Stimulated activated CD8-positive, alpha-beta memory T cell treated with anti-CD3 and anti-CD28 coated beads, Interleukin-15, amount 100 ng/mL, for 48 hours (primary cell): ENCODE results near the gene LDB2.

Source experiments
- DNase-seq, 2 donors: peaks; one replicate each; pipeline ENCODE4 v3.0.0-alpha.2; 2020; ENCODE audit warnings: low read depth in 2 of 2

Gene LDB2

DNA sequence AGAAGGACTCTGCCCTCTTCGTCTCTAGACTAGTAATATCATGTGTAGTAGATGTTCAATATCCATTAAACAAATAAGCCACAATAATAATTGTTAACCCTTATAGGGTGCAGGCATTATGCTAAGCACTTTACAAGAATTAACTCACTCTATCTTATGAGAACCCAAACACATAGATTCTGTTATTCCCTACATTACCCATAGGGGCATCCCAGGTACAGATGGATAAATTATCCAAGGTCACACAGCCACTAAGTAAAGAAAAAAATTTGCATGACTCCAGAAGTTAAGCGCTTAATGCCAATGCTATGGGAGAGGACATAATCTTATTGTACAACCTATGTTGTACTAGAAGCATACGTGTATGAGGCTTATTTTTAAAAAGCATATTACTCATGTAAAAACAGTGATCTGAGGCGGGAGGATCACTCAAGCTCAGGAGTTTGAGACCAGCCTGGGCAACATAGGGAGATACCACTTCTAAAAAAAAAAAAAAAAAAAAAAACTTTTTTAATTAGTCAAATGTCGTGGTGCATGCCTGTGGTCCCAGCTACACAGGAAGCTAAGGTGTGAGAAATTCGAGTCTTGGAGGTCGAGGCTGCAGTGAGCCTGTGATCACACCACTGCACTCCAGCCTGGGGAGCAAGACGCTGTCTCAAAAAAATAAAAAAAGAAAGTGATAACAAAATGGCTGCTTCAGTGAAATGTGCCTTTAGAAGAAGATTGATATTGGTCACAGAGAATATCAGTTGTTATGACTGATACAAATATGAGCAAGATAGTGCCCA, 13.6 kb downstream of the LDB2 start:
- no peak for DNase-seq

DNA sequence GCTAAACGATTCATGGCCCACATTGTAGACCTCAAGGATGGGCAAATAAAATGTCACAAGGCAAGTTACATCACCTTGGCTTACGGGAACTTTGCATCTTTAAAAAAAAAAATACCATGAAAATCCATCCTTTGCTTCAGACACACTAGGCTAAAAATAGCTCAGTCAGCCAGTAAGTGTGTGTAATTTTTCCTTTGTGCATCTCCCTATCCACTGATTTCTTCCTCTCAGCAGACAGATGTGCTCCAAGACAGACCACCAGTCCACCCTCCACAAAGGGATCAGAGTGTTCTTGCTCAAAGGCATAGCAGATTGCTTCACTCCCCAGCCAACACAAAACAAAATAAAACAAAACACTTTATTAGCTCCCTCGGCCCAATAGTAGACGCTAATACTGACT, 14.6 kb downstream of the LDB2 start:
- DNase-seq = no peak

DNA sequence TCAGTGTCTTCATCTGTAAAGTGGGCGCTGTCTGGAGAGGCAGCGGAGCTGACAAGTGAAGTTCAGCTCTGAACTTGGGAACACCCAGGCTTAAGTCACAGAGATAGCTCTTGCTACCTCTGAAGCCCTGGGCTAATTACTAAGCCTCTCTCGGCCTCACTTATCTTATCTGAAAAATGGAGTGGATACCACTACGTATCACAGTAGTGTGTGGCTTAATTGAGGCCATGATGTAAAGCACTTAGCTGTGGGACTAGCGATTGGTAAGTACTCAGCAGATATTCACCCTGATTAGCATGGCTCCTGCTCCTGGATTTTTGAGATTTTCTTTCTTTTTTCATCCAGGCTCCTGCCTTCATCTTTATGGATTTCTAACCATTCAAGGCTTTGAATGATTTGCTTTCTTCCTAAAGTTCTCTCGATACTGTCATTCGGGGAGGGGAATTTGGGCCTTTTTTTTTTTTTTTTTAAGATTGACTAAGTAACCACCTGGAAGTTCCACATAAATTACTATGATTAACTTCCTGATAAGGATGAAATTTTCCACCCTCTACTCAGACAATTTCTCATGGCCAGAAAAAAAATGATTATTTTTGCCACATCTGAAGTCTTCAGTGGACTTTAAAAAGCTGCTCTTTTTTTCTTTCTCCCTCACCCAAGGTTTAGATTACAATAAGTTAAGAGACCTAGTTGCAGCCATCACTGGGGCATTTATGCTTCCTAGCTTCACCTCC, 17.1 kb downstream of the LDB2 start:
- no peak for DNase-seq

DNA sequence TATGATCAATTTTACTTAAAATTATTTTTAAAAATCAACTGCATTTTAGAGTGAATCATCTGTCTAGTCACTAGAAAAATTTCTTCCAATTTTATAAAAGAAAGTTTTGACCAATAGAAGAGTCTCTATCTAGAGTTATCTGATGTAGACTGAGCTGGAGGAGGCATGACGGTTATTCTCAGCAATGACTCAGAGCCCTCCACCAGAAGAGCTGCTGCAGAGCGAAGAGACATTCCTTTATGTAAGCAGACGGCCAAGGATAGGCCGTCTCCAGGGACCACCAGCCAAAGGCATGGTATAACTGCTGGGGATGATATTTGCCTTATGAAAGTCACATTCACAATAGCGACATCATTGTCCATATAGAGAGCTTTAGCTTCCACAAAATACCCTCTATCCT, 23.0 kb downstream of the LDB2 start:
- DNase-seq = no peak

- no peak for DNase-seq
Observed at GRCh38 chr4:16869594-16870245, 28.7 kb downstream of the LDB2 start.

GRCh38 chr4:16868674-16869073, 29.8 kb downstream of the LDB2 start:
- DNase-seq = no peak

DNA sequence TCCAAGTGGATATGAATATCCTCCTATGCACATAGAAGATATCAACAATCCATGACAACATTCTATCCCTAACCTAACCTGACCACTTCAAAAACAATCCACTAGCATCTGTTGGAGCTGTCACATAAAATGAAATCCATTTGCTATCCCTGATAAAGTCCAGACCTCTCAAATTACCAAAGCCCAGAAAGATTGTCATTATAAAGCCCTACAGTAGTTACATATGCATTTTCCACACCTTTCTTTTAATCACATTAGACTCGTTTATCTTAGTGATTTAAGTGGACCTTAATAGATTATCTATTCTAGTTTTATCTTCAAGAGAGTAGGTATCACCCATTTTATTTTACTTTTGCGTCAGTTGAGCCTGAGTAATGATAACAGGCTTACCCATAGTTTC, 30.6 kb downstream of the LDB2 start:
- DNase-seq = no peak

DNA sequence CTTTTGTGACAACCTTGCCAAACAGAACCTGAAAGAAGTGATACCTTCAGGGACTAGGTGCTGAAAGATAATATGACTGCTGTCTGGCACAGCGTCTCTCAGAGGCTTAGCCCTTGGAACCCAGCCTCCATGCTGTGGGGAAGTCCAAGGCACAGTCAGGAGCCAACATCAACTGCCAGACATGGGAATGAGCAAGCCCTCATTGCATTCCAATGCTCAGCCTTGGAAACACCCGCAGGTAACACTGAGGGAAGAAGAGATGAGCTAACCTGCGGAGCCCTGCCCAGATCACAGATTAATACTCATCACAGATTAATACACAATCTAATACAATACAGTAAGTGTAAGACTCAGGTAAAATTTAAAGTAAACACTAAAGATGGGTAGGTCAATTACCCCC, 31.5 kb downstream of the LDB2 start:
- no peak for DNase-seq

GRCh38 chr4:16865897-16866283, 32.6 kb downstream of the LDB2 start:
- DNase-seq = no peak

DNA sequence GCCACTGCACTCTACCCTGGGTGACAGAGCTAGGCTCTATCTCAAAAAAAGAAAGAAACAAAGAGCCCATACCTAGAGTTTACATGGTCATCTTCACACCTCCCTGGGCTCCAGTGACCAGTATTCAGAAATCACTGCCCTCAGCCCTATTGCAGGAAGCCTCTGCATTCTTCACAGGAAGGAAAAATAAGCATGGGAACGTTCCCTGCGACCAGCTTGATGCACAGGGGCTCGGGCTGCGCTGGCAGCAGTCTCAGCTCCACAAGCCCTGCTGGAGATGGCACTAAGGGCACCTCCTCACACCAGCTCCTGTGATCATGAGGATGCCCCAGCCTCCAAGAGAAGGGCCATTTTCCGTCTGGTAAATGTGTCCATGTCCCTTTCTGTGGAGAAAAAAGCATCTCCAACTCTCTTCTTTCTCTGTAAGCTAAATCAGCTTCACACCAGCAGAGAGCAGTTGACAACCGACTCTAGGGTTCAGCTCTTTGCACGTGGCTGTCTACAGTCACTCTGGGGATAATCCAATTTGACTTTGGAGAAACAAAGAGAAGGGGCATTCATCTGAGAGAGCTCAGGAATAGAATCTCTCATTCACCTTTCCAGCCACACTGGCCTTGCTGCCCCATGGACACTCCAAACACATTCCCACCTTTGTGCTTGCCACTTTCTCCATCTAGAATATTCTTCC, 33.1 kb downstream of the LDB2 start:
- DNase-seq = no peak

GRCh38 chr4:16864199-16864598, 34.2 kb downstream of the LDB2 start:
- no peak for DNase-seq

DNA sequence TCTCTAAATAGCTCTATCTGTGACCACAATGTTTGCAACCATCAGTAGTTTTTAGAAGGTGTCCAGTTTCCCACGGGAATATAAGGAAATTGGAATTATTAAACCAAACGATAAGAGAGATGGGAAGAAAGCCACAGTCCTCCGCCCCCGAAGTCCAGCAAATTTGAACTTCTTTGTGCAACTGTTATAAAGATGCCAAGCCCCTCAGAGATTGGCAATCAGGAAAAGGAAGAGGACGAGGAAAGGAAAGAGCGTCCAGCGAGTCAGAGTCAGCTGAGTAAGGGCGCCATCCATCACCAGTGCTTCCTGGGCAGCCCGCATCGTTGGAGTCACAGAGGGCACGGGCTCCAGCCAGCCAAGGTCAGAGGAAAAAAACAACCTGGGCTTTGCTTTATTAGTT, 35.7 kb downstream of the LDB2 start:
- no peak for DNase-seq

GRCh38 chr4:16860516-16860915, 37.9 kb downstream of the LDB2 start:
- DNase-seq = no peak

DNA sequence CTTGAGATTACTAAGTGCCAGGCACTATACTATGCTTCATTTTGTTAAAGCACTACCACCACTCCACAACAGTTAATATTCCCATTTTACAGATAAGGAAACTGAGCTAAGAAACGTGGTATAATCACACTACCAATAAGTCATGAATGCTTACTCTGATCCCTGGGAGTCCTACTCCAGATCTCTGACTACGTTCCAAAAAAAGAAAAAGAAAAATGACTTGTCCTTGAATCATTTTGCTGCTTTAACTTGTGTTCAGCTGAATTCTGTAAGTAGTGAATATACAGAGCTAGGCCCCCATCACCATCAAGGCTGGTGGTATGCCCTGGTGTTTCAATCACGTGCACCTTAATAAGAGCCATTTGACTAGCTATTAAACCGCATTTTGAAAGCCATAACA, 39.4 kb downstream of the LDB2 start:
- no peak for DNase-seq

GRCh38 chr4:16858275-16858752, 40.1 kb downstream of the LDB2 start:
- no peak for DNase-seq

GRCh38 chr4:16857425-16857824, 41.0 kb downstream of the LDB2 start:
- DNase-seq = no peak

GRCh38 chr4:16853640-16854039, 44.8 kb downstream of the LDB2 start:
- no peak for DNase-seq

- no peak for DNase-seq
Observed at GRCh38 chr4:16852644-16853043, 45.8 kb downstream of the LDB2 start.

DNA sequence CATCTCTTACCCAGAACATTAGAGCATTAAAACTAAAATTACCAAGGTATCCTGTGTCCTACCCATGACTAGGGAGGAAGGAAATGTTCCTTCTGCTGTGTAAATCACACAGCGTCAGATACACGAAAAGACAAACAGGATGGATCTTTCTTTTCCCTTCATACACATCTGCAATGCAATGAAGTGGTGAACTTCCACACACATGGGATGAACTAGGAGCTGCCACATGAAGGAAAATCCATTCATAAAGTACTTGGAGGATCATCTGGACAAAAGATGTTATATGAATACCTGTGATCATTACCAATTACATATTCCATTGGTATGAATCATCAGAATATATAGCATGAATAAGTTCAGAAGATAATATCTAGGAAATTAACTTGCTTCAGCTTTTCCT, 46.2 kb downstream of the LDB2 start:
- DNase-seq = no peak

GRCh38 chr4:16846540-16847117, 51.8 kb downstream of the LDB2 start:
- no peak for DNase-seq

GRCh38 chr4:16844816-16845586, 53.4 kb downstream of the LDB2 start:
- DNase-seq = no peak
